ENCODE data around the gene ADAM10. TPM values are rescaled to one million over a fixed set of nuclear protein-coding genes. Genes with fewer than 3 reads are reported as not detected.
A peak's percentile ranks its signal among the peaks of the same experiment; 100 is the strongest.

ADAM10 gene
- total RNA-seq, 3 donors from 2014 or later = 57.0 to 60.2 (median 57.5) TPM

DNA sequence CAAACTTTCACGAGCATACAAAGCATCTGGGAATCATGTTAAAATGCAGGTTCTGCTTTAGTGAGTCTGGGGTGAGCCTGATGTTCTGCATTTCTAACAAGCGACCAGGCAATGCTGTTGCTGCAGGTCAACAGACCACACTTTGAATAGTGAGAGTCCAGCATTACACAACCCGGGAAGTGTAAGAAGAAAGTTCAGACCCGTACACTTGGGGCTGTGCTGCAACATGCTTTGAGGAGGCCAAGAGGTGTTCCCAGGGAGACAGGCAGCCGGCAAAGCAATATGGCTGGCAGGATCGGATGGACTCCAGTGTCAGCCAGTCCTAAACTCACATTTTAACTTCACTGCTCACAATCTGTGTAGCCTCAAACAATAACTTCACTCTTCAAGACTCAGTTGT lies 183.5 kb downstream of the ADAM10 start:
- ATAC-seq = no peak
- no peak for DNase-seq

DNA sequence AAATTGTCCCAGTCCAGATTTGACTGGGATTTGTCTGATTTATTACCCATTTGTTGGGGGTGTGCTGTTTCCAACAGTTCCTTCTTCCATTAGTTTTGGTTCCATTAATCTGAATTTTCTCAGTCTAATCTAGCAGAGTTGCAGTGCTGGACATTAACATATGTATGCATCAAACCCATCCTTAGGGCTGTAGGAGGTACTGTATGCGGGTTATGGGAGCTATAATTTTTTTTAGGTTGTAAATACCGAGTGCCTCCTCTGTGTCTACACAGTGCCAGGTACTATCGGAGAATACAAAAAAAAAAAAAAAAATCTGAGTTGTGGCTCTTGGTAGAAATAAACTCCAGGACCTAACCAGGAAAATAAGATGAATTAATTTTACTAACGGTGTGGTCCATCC lies 183.9 kb downstream of the ADAM10 start:
- Mint-ChIP-seq H3K9me3 (no peaks in the 10 kb centered on the region), H3K36me3 (ENCODE audit: insufficient read depth) (no peaks in the 10 kb centered on the region), H3K27me3 (ENCODE audit: low read depth) (no peaks in the 10 kb centered on the region), H3K4me1 (ENCODE audit: low read depth) (peaks cover 10% of the 10 kb centered on the region), H3K4me3 (no peak overlapping the region)
- ATAC-seq (no peak), DNase-seq (no peak)

More for the DNA sequence above, 183.5 kb downstream of the ADAM10 start:
- Mint-ChIP-seq H3K9me3 (no peaks in the 10 kb centered on the region), H3K27me3 (ENCODE audit: low read depth) (no peaks in the 10 kb centered on the region), H3K4me3 (no peak overlapping the region), H3K4me1 (ENCODE audit: low read depth) (peaks cover 10% of the 10 kb centered on the region), H3K36me3 (ENCODE audit: insufficient read depth) (no peaks in the 10 kb centered on the region)

DNA sequence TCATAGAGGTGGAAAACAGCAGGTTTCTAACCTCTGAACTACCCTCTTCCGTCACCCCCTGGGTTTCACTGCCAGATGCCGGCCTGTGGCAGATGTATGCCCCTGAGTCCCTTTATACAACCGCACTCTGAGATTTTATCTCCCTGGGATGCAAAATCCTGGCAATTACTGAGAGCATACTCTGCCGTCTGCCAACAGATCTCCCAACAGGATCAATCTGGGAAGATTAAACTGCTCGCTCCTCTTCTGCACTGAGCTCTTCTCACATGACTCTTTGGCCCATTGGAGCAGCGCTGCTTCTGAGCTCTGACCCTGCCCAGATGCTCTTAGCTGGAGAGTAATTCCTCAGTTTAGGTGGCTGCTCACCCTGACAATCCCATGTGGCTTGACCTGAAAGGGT lies 184.5 kb downstream of the ADAM10 start:
- H3K9me3 Mint-ChIP-seq = no peaks in the 10 kb centered on the region
- peaks cover 10% of the 10 kb centered on the region for H3K4me1 Mint-ChIP-seq (ENCODE audit: low read depth)
- H3K36me3 Mint-ChIP-seq (ENCODE audit: insufficient read depth) = no peaks in the 10 kb centered on the region
- no peak for ATAC-seq
- no peak overlapping the region for H3K4me3 Mint-ChIP-seq
- no peaks in the 10 kb centered on the region for H3K27me3 Mint-ChIP-seq (ENCODE audit: low read depth)
- no peak for DNase-seq

DNA sequence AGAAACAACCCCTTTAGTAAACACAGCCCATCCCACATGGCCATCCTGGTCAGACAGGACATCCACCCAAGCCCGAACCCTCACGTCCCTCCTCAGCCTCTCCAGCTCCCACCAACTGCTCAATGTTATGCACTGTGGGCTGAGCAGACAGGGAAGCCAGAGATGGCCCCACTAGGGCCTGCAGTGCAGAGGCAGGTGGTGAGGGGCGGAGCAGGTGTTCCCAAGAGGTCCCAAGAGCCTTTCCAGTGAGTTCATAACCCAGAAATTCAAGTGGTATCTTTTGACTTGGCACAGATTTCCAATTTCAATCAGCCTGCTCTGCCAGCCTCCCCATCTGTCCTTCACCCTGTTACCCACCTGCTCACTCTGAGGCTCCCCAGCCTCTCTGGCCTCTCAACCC lies 187.4 kb downstream of the ADAM10 start:
- ATAC-seq (no peak), DNase-seq (no peak)
- no peaks in the 10 kb centered on the region for H3K4me1 Mint-ChIP-seq (ENCODE audit: low read depth)
- H3K9me3 Mint-ChIP-seq = no peaks in the 10 kb centered on the region
- H3K27me3 Mint-ChIP-seq (ENCODE audit: low read depth) = no peaks in the 10 kb centered on the region
- no peak overlapping the region for H3K4me3 Mint-ChIP-seq
- no peaks in the 10 kb centered on the region for H3K36me3 Mint-ChIP-seq (ENCODE audit: insufficient read depth)

DNA sequence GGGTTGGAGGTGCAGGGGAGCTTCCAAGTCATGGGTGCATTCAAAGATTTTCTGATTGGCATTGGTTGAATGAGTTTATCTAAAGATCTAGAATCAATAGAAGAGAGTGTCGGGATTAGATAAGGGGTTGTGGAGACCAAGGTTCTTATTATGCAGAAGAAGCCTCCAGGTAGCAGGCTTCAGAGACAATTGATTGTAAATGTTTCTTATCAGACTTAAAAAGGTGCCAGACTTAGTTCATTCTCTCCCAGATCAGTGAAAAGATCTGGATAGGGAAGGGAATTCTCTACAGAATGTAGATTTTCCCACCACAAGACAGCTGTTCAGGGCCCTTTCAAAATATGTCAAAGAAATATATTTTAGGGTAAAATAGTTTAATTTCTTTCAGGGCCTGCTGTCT lies 188.2 kb downstream of the ADAM10 start:
- Mint-ChIP-seq H3K36me3 (ENCODE audit: insufficient read depth) (no peaks in the 10 kb centered on the region), H3K27me3 (ENCODE audit: low read depth) (no peaks in the 10 kb centered on the region), H3K4me1 (ENCODE audit: low read depth) (no peaks in the 10 kb centered on the region), H3K4me3 (no peak overlapping the region), H3K9me3 (no peaks in the 10 kb centered on the region)
- ATAC-seq (no peak), DNase-seq (no peak)

DNA sequence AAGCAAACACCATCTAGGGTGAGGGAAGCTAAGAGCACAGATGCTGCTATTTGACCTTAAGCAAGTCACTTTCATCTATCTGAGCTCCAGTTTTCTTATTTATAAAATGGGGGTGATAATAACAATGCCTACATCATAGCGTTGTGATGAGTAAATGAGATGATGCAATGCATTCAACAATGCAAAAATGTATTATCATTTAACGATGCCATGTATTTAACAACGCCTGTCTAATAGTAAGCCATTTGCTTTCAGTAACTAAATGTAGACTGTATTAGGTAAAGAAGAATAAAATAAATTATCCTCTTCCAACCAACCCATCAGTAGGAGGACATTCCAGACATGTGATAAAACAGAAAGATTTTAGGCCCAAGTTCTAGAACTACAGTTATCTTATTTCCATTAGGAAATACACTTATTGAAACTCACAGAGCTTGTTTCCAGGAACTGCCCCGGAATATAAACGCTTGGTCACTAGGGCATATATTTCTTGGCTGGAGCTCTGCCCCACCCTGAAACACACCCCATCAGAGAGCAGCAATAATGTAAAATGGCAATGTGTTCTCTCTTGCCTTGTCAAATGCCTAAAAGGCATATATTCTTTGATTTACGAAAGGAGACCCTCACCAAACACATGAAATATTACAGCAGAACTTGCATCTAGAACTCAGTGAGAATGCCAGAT lies 189.5 kb downstream of the ADAM10 start:
- Mint-ChIP-seq H3K9me3 (no peaks in the 10 kb centered on the region), H3K27me3 (ENCODE audit: low read depth) (no peaks in the 10 kb centered on the region), H3K4me3 (no peak overlapping the region), H3K4me1 (ENCODE audit: low read depth) (no peaks in the 10 kb centered on the region), H3K36me3 (ENCODE audit: insufficient read depth) (no peaks in the 10 kb centered on the region)
- no peak for ATAC-seq
- no peak for DNase-seq

DNA sequence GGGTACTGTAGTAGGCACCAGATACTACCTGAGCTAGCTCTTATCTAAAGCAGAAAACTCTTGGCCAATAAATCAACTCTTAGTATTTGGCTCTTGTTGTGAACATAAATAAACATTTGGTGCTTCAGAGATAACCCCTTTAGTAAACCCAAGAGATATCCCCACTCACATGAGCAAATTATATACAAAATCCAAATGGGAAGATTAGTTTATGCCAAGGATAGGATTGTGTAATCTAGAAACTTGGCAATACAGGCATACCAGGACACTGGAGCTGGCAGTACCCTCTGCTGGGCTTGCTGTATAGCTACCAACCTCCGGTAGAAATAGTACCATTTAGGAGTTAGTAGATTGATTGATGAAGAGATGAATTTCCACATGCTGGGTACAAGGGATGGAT lies 190.7 kb downstream of the ADAM10 start:
- Mint-ChIP-seq H3K4me1 (ENCODE audit: low read depth) (no peaks in the 10 kb centered on the region), H3K36me3 (ENCODE audit: insufficient read depth) (no peaks in the 10 kb centered on the region), H3K4me3 (no peak overlapping the region), H3K27me3 (ENCODE audit: low read depth) (no peaks in the 10 kb centered on the region), H3K9me3 (no peaks in the 10 kb centered on the region)
- no peak for DNase-seq
- no peak for ATAC-seq

DNA sequence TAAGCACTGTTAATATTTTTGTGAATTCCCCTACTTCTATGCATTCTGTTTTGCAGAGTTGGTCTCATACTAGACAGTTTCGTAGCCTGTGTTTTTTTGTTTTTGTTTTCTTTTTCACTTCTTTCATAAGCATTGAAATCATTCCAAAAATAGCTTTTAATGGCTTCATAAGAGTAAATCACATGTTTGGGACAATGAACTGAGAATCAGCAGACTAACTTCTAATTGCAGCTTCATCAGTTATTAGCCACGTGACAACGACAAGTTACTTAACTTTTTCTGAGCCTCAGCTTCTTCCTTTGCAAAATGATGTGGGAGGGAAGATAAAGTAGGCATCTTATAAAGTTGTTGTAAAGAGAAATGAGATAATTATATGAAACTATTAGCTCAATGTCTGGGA lies 193.0 kb downstream of the ADAM10 start:
- Mint-ChIP-seq H3K9me3 (no peaks in the 10 kb centered on the region), H3K36me3 (ENCODE audit: insufficient read depth) (no peaks in the 10 kb centered on the region), H3K4me3 (no peak overlapping the region), H3K27me3 (ENCODE audit: low read depth) (peaks cover 6% of the 10 kb centered on the region), H3K4me1 (ENCODE audit: low read depth) (peaks cover 1% of the 10 kb centered on the region)
- no peak for DNase-seq
- ATAC-seq = no peak

DNA sequence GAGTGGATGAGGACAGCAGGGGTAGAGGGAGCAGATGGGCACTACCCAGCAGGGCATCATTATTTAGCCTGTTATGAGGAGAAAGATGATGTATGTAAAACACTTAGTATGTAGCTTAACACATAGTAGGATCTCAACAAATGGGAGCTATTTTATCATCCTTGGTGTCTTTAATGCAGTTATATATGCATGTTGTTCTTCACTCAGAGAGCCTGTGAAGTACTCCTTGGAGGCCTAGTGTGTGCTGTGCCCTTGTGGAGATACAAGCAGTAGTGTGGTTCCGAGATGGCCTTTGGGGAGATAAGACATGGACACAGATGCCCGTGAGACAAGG lies 193.5 kb downstream of the ADAM10 start:
- ATAC-seq = no peak
- no peak for DNase-seq
- peaks cover 7% of the 10 kb centered on the region for H3K4me1 Mint-ChIP-seq (ENCODE audit: low read depth)
- H3K4me3 Mint-ChIP-seq = no peak overlapping the region
- no peaks in the 10 kb centered on the region for H3K36me3 Mint-ChIP-seq (ENCODE audit: insufficient read depth)
- H3K9me3 Mint-ChIP-seq = no peaks in the 10 kb centered on the region
- H3K27me3 Mint-ChIP-seq (ENCODE audit: low read depth) = peaks cover 9% of the 10 kb centered on the region

DNA sequence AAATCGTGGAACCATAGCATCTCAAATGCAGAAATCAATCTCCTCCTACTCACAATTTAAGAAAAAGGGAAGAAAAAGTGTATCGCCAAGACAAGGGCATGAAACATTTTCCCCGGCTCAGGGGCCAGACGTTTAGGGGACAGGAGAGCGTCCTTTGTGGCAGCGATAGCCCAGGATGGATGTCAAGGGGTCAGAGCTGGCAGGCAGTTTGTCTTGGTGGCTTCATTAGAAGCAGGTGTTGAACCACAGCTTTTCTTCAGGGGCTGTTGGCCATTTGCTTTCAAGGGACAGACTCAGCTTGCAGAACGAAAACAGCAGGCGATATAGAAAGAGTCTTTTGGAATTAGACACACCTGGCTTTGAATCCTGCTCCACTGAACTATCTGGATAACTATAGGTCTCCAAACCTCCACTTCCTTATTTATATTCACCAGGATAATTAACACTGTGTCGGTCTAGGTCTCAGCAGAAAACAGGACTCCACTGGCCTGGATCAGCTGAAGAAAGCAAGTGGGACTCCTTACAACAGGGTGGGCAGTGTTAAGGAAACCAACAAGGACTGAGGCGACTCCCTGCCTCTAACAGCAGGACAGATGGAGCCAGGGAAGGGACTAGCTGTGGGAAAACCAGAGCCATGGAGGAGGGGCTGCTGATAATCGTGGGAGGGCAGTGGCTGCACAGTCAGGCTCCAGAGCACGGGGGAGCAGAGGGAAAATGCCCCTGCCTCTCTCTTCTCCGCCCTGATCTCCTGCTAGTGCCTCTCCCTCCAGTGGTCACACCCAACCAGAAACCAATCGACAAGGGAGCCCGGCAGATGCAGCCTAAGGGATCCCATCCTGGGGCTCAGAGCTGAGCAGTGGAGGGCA lies 194.1 kb downstream of the ADAM10 start:
- H3K4me1 Mint-ChIP-seq (ENCODE audit: low read depth) = peaks cover 7% of the 10 kb centered on the region
- DNase-seq (no peak), ATAC-seq (no peak)
- H3K4me3 Mint-ChIP-seq = no peak overlapping the region
- no peaks in the 10 kb centered on the region for H3K36me3 Mint-ChIP-seq (ENCODE audit: insufficient read depth)
- peaks cover 9% of the 10 kb centered on the region for H3K27me3 Mint-ChIP-seq (ENCODE audit: low read depth)
- no peaks in the 10 kb centered on the region for H3K9me3 Mint-ChIP-seq

DNA sequence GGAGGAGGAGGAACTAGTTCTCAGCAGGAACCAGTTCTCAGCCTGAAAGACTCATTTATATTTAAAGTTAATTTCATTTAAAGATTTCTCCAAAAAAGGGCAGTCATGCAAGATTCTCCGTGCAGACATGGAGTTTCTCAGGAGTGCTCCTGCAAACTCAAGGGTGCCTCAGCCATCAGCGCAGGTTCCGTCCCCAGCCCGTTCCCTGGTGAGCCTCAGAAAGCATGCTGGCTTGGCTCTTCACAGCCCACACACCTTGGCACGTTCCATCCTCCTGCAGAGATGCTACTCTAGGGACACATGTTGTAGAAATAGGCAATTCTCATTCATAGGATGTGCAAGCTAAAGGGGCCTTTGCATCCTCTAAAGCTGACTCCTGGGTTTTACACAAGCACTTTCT lies 194.7 kb downstream of the ADAM10 start:
- ATAC-seq (no peak), DNase-seq (no peak)
- peaks cover 9% of the 10 kb centered on the region for H3K27me3 Mint-ChIP-seq (ENCODE audit: low read depth)
- H3K4me1 Mint-ChIP-seq (ENCODE audit: low read depth) = peaks cover 7% of the 10 kb centered on the region
- no peak overlapping the region for H3K4me3 Mint-ChIP-seq
- no peaks in the 10 kb centered on the region for H3K36me3 Mint-ChIP-seq (ENCODE audit: insufficient read depth)
- no peaks in the 10 kb centered on the region for H3K9me3 Mint-ChIP-seq

DNA sequence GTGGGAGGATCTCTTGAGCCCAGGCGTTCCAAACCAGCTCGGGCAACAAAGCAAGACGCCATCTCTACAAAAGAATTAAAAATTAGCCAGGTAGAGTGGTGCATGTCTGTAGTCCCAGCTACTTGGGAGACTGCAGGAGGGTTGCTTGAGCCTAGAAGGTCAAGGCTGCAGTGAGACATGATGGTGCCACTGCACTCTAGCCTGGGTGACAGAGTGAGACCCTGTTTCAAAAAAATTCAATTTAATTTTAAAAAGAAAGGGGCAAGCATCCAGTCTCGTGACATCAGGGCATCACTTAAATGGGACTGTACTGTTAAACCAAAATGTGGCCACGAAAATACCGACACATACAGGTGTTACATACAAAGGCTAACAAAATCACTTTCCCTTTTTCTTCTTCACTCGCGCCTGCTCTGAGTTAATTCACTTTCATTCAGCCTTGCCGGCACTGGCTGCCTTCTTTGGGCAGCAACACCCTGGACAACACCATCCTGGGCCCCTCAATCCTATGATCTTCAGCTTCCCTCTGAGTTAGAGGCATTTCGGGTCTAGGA lies 196.1 kb downstream of the ADAM10 start:
- Mint-ChIP-seq H3K9me3 (no peaks in the 10 kb centered on the region), H3K27me3 (ENCODE audit: low read depth) (peaks cover 9% of the 10 kb centered on the region), H3K4me1 (ENCODE audit: low read depth) (peaks cover 7% of the 10 kb centered on the region), H3K4me3 (no peak overlapping the region), H3K36me3 (ENCODE audit: insufficient read depth) (no peaks in the 10 kb centered on the region)
- no peak for DNase-seq
- ATAC-seq = no peak

DNA sequence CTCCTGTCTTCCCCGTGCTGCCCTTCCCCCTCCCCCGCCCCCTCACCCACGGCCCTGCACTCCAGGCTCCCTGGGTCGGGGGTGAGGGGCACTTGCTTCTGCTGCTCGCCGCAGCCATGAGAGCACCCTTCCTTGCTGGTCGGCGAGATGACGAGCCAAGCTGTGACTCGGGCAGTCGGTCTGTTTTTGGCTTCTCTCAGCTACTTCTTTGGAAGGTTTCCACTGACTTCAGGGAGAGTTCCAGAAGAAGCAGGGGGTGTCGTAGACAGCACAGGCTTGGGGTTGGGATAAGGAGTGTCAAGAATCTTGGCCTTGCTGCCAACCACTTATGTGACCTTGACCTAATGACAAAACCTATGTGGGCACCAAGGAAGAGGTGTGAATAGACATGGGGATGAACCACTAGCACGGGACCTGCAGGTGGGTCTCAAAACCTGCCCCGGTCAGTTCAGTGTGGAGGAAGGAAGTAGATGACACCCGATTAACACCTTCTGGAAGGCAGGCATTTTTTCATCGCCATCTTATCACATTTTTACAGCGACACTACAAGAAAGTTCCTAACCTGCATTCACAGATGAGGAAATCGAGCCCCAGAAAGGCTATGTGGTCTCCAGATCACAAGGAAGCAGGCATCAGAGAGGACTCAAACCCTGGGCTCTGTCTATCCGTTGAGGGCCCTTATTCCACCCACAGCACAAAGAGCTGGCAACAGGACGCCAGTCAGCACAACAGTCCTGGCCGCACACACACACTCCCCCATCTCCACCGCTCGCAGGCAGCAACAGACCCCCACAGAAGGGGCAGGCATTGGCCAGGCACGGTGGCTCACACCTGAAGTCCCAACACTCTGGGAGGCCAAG lies 196.8 kb downstream of the ADAM10 start:
- Mint-ChIP-seq H3K4me1 (ENCODE audit: low read depth) (peaks cover 7% of the 10 kb centered on the region), H3K36me3 (ENCODE audit: insufficient read depth) (no peaks in the 10 kb centered on the region), H3K9me3 (no peaks in the 10 kb centered on the region), H3K4me3 (no peak overlapping the region), H3K27me3 (ENCODE audit: low read depth) (peaks cover 9% of the 10 kb centered on the region)
- ATAC-seq = no peak
- no peak for DNase-seq

DNA sequence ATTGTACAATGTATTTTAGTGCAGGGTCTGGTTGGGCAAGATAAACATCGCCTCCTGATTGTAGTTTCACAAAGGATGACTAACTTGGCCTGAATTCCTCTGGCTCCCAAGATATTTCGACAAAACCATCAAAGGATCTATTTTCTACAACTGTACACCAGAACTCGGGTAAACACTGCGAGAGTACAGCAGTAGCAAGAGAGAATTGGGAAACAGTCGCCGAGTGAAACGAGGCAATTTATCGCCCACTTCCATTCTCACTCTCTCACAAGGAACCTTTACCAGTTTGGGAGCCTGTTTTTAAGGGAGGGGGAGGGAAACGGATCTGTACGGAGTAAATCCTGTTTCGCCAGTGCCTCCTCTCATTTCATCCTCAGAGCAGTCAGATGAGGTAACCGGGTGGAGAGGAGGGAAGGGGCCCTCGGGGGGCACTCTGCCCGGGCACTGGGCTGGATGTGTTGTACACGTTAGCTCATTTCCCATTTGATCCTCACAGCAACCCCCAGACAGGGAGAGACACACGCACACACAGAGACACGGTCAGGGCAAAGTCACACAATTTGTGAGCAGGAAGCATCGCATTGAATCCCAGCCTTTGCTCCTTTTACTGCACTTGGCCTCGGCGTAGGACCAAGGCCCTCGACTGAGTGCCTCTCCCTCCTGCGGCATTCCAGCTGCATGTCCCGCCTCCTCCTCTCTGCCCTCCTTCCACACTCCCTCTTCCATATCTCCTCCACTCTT lies 197.6 kb downstream of the ADAM10 start:
- Mint-ChIP-seq H3K27me3 (ENCODE audit: low read depth) (peaks cover 9% of the 10 kb centered on the region), H3K36me3 (ENCODE audit: insufficient read depth) (no peaks in the 10 kb centered on the region), H3K4me1 (ENCODE audit: low read depth) (peaks cover 7% of the 10 kb centered on the region), H3K9me3 (no peaks in the 10 kb centered on the region), H3K4me3 (no peak overlapping the region)
- peak in 1 of 2 donors; percentile 35 for ATAC-seq
- DNase-seq = no peak

Data from activated T-cell treated with anti-CD3 and anti-CD28 coated beads, Interleukin-2, amount 50 U/mL, for 4 hours (primary cell).